ENCODE data around the gene P4HB.
"Not testable (repeated sequence)": the region's sequence is repeated elsewhere in the genome, so short reads cannot be mapped to it uniquely, and the experiment has no call there.

P4HB gene

GRCh38 chr17:81844887-81845286, 15.4 kb downstream of the P4HB start:
- ATAC-seq = no peak

GRCh38 chr17:81844327-81844851, 15.9 kb downstream of the P4HB start:
- no peak for ATAC-seq

GRCh38 chr17:81843713-81844326, 16.5 kb downstream of the P4HB start:
- no peak for ATAC-seq

GRCh38 chr17:81842725-81843504, 17.4 kb downstream of the P4HB start:
- no peak for ATAC-seq

- no peak for ATAC-seq
Observed at GRCh38 chr17:81842378-81842724, 18.0 kb downstream of the P4HB start.

- no peak for ATAC-seq
Observed at GRCh38 chr17:81841866-81842265, 18.5 kb downstream of the P4HB start.

- no peak for ATAC-seq
Observed at GRCh38 chr17:81840826-81841778, 19.2 kb downstream of the P4HB start.

GRCh38 chr17:81840059-81840458, 20.3 kb downstream of the P4HB start:
- not testable (repeated sequence) for ATAC-seq

- ATAC-seq = no peak
Observed at GRCh38 chr17:81839301-81839700, 21.0 kb downstream of the P4HB start.

GRCh38 chr17:81838753-81839255, 21.5 kb downstream of the P4HB start:
- no peak for ATAC-seq

GRCh38 chr17:81837641-81838040, 22.7 kb downstream of the P4HB start:
- ATAC-seq = no peak

GRCh38 chr17:81834831-81835267, 25.5 kb downstream of the P4HB start, which contains the start of gene PPP1R27:
Gene PPP1R27 (minus strand): TSS chr17:81835050. CDS start chr17:81834953, 97 bp downstream.
- ATAC-seq = no peak

GRCh38 chr17:81833921-81834830, 26.2 kb downstream of the P4HB start:
- no peak for ATAC-seq

GRCh38 chr17:81833160-81833920, 27.0 kb downstream of the P4HB start, which contains the start of gene MCRIP1:
Gene MCRIP1 (minus strand): TSS chr17:81833291. CDS start chr17:81824506, 8,785 bp downstream.
- peak; percentile 76 to 79 for ATAC-seq

- peak; percentile 39 to 41 for ATAC-seq
Observed at GRCh38 chr17:81832608-81833159, 27.7 kb downstream of the P4HB start.

- ATAC-seq = peak; percentile 39 to 48
Observed at GRCh38 chr17:81831957-81832607, 28.3 kb downstream of the P4HB start.

GRCh38 chr17:81831563-81831956, 28.8 kb downstream of the P4HB start:
- ATAC-seq = no peak

GRCh38 chr17:81829858-81830257, 30.5 kb downstream of the P4HB start:
- ATAC-seq = no peak

- no peak for ATAC-seq
Observed at GRCh38 chr17:81828656-81829055, 31.7 kb downstream of the P4HB start.
